Activated CD8-positive, alpha-beta T cell treated with anti-CD3 and anti-CD28 coated beads for 36 hours (primary cell): ENCODE data around the gene ECHDC1. TPM values are rescaled to one million over a fixed set of nuclear protein-coding genes. Genes with fewer than 3 reads are reported as not detected.
A peak's percentile ranks its signal among the peaks of the same experiment; 100 is the strongest.

Source experiments
- ATAC-seq: fragments of 200-7000 bp; cut with Tn5 transposase; one replicate; pipeline ENCODE4 v1.10.0; 2021; ENCODE audit warnings: mild to moderate bottlenecking, moderate library complexity
- CTCF ChIA-PET: fragments of 350-600 bp; sonication (Branson Sonifier 250); formaldehyde crosslinking; loops from one replicate; lab custom pipeline; 2021; ENCODE audit warnings: antibody characterized with exemption; lab: Charles Lee
- POLR2A ChIA-PET: fragments of 350-600 bp; sonication (Branson Sonifier 250); formaldehyde crosslinking; loops from one replicate; lab custom pipeline; 2021; ENCODE audit warnings: antibody characterized with exemption; lab: Charles Lee
- DNase-seq: peaks from one replicate; pipeline ENCODE4 v3.0.0-alpha.2; 2020
- H3K27ac Mint-ChIP-seq: one replicate; pipeline ENCODE4 v1.8.0; 2021; ENCODE audit warnings: mild to moderate bottlenecking, mixed read lengths
- H3K27me3 Mint-ChIP-seq: one replicate; pipeline ENCODE4 v1.8.0; 2021; ENCODE audit warnings: mixed read lengths
- H3K36me3 Mint-ChIP-seq: one replicate; pipeline ENCODE4 v1.8.0; 2021; ENCODE audit warnings: low read depth, mixed read lengths
- H3K4me1 Mint-ChIP-seq: one replicate; pipeline ENCODE4 v1.8.0; 2021; ENCODE audit warnings: low read depth, mixed read lengths
- H3K4me3 Mint-ChIP-seq: one replicate; pipeline ENCODE4 v1.8.0; 2021; ENCODE audit warnings: mild to moderate bottlenecking, moderate library complexity, mixed read lengths
- H3K9me3 Mint-ChIP-seq: one replicate; pipeline ENCODE4 v1.8.0; 2021; ENCODE audit warnings: mixed read lengths
- intact Hi-C: fragments of 100-400 bp; cut with micrococcal nuclease; formaldehyde crosslinking; loops from one replicate; pipeline ENCODE4 v1.10.0; 2022
- total RNA-seq, 2 experiments: library from RNA; stranded (reverse); gene quantifications; one replicate each; pipeline ENCODE4 v1.2.3, GENCODE V29; 2021
- TF ChIP-seq, protein P1 (sequence below): fragments of 200-600 bp; IDR thresholded peaks from one replicate; pipeline ENCODE4 v1.8.0; 2022; ENCODE audit warnings: antibody characterized with exemption, mild to moderate bottlenecking

Gene ECHDC1
- total RNA-seq, 2 experiments from 2014 or later = 50.2 to 51.1 TPM

DNA sequence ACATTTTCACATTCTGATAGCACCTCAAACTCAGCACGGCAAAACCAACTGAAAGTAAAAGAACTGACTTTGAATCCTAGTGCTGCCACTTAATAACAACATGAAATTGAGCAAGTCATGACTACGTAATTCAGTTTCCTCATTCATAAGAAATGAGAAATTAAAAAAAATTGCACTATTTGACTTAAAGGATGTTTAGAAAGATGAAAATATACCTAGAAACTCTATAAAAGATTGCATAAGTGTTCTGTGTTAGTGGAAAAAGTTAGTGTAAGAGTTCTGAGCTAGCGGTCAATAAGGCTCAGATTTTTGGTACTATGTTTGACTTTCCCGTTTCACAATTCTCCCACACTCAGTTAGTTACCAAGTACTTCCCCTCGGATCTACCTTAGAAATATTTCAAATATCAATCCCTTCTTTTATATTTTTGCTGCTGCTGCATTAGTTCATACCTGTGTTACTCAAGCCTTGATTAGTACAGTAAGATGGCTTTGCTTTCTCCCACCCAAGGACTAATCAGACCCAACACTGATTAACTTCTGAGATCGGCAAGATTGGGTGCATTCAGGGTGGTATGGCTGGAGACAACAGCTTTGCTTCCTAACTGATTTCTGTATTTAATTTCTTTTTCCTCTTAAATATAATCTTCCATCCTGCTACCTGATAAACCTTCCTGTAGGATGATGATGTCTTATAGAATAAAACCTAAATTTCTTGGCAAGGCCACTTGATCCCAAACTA lies 25.9 kb downstream of the ECHDC1 start:
- no peaks in the 10 kb centered on the region for H3K9me3 Mint-ChIP-seq
- H3K4me1 Mint-ChIP-seq = peaks cover 16% of the 10 kb centered on the region
- peaks cover 27% of the 10 kb centered on the region for H3K36me3 Mint-ChIP-seq
- DNase-seq (no peak), ATAC-seq (no peak)
- H3K4me3 Mint-ChIP-seq = no peak overlapping the region
- intact Hi-C loops = no loop called here
- H3K27me3 Mint-ChIP-seq = no peaks in the 10 kb centered on the region
- ChIA-PET POLR2A (no interaction called here), CTCF (interaction anchor here (1.0 to 3.4 kb wide), 3 partner anchors 10 to 16 kb away, joined by 3 to 15 read pairs (median 3); no protein-coding TSS in a partner anchor)
- TF ChIP-seq, protein P1, sequence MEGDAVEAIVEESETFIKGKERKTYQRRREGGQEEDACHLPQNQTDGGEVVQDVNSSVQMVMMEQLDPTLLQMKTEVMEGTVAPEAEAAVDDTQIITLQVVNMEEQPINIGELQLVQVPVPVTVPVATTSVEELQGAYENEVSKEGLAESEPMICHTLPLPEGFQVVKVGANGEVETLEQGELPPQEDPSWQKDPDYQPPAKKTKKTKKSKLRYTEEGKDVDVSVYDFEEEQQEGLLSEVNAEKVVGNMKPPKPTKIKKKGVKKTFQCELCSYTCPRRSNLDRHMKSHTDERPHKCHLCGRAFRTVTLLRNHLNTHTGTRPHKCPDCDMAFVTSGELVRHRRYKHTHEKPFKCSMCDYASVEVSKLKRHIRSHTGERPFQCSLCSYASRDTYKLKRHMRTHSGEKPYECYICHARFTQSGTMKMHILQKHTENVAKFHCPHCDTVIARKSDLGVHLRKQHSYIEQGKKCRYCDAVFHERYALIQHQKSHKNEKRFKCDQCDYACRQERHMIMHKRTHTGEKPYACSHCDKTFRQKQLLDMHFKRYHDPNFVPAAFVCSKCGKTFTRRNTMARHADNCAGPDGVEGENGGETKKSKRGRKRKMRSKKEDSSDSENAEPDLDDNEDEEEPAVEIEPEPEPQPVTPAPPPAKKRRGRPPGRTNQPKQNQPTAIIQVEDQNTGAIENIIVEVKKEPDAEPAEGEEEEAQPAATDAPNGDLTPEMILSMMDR = no peak
- H3K27ac Mint-ChIP-seq = no peak overlapping the region

DNA sequence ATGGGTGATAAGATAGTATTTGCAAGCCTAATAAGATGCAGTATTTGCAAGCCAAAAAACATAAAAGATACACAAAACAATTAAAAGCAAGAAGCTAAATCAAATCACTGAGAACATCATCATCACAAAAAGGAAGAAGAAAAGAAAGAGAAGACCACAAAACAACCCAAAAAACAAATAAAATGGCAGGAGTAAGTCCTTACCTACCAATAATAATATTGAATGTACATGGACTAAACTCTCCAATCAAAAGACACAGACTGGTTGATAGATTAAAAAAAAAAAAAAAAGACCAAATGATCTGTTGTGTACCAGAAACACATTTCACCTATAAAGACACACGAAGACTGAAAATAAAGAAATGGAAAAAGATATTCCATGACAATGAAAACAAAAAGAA lies 37.7 kb downstream of the ECHDC1 start:
- DNase-seq = no peak
- Mint-ChIP-seq H3K27me3 (no peaks in the 10 kb centered on the region), H3K27ac (no peak overlapping the region), H3K9me3 (peaks cover 17% of the 10 kb centered on the region), H3K4me3 (no peak overlapping the region), H3K4me1 (peaks cover 34% of the 10 kb centered on the region), H3K36me3 (peaks cover 44% of the 10 kb centered on the region)
- ATAC-seq = no peak
- TF ChIP-seq, protein P1 = no peak
- intact Hi-C loops = no loop called here
- POLR2A ChIA-PET = interaction anchor here (0.9 kb wide), 1 partner anchor 37 kb away, joined by 3 read pairs; no protein-coding TSS in a partner anchor
- CTCF ChIA-PET = interaction anchor here (1.4 to 2.7 kb wide), 6 partner anchors 10 to 233 kb away, joined by 3 to 22 read pairs (median 6); partner anchors contain the start of gene RNF146

DNA sequence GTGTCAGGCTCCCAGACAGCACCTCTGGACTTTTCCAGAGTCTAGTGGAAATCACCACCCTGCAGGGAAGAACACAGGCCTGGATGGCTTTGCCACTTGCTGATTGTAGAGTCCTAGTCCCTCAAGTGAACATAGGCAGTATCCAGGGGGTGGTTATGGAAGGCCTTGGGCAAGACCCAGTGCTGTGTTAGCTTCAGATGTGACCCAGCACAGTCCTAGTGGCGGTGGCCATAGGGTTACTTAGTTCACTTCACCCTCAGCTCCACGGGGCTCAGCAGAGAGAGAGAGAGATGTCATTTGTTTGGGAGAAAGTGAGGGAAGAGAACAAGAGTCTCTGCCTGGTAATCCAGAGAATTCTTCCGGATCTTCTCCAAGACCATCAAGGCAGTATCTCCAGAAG lies 39.5 kb downstream of the ECHDC1 start:
- H3K27ac Mint-ChIP-seq = no peak overlapping the region
- ATAC-seq (no peak), DNase-seq (no peak)
- H3K27me3 Mint-ChIP-seq = no peaks in the 10 kb centered on the region
- ChIA-PET POLR2A (no interaction called here), CTCF (interaction anchor here (0.8 to 2.7 kb wide), 10 partner anchors 8 to 235 kb away, joined by 3 to 22 read pairs (median 4); partner anchors contain the start of gene RNF146)
- H3K4me1 Mint-ChIP-seq = peaks cover 29% of the 10 kb centered on the region
- H3K4me3 Mint-ChIP-seq = no peak overlapping the region
- H3K36me3 Mint-ChIP-seq = peaks cover 33% of the 10 kb centered on the region
- H3K9me3 Mint-ChIP-seq = peaks cover 10% of the 10 kb centered on the region
- intact Hi-C loops = loop anchor here (2.0 to 5.0 kb wide), 3 partner anchors 38 to 235 kb away; partner anchors contain the start of gene ECHDC1
- TF ChIP-seq, protein P1 = no peak

DNA sequence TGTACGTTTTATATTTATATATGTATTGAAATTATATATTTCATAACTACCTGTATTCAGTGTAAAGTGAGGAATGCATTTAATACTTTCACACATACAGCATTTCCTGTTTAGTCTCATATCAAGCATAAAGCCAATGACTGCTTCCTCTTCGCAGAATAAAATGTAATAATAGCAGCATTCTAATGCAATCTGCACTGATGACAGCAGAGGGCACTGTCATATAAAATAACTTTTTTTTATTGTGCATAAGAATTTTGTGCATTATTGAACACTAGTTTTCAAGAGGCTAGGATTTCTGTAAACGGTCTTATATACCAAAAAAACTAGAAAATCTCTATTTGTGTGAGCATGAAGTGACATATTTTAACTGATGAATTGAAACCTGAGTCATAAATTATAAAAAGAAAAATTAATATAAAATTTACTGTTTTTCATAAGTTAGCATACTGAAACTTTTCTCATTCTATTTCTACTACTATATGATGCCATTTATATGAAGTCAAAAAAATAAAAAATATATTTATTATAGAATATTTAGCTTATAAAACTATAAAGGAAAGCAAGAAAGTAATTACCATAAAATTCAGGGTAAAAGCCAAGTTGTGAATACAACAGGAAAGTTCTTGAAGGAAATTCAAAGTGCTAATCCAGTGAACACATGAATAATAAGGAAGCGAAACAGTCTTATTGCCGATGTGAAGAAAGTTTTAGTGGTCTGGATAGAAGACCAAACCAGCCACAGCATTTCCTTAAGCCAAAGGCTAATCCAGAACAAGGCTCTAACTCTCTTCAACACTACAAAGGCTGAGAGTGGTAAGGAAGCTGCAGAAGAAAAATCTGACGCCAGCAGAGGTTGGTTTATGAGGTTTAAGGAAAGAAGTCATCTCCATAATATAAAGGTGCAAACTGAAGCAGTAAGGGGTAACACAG lies 40.4 kb downstream of the ECHDC1 start:
- Mint-ChIP-seq H3K36me3 (peaks cover 24% of the 10 kb centered on the region), H3K4me1 (peaks cover 29% of the 10 kb centered on the region), H3K9me3 (peaks cover 5% of the 10 kb centered on the region), H3K27ac (no peak overlapping the region), H3K4me3 (no peak overlapping the region), H3K27me3 (no peaks in the 10 kb centered on the region)
- ATAC-seq = peak; percentile 86
- ChIA-PET POLR2A (no interaction called here), CTCF (interaction anchor here (0.8 to 3.6 kb wide), 18 partner anchors 9 to 237 kb away, joined by 3 to 22 read pairs (median 4); partner anchors contain the start of gene RNF146)
- peak; percentile 69 for DNase-seq
- TF ChIP-seq, protein P1 = peak; percentile 81
- intact Hi-C loops = loop anchor here (2.0 to 5.0 kb wide), 3 partner anchors 39 to 236 kb away; partner anchors contain the start of gene ECHDC1
